H9 (cell line): ENCODE measurements around the gene IRX2. TPM values are rescaled to one million over a fixed set of nuclear protein-coding genes. Genes with fewer than 3 reads are reported as not detected.

ENCODE experiments used
- DNase-seq: peaks from one replicate; pipeline ENCODE4 v3.0.0-alpha.2; 2017
- H2AFZ ChIP-seq: one replicate; pipeline ENCODE4 v1.6.1; 2013; ENCODE audit warnings: mild to moderate bottlenecking, low read length, control low read depth, moderate library complexity
- H2AK5ac ChIP-seq: 2 replicates; pipeline ENCODE4 v1.6.1; 2013; ENCODE audit warnings: low read length, control low read depth, mixed read lengths; ENCODE audit not compliant: insufficient read length
- H2BK120ac ChIP-seq: one replicate; pipeline ENCODE4 v1.6.1; 2013; ENCODE audit warnings: low read depth, mild to moderate bottlenecking, low read length, control low read depth, inconsistent platforms; ENCODE audit not compliant: poor library complexity, severe bottlenecking
- H2BK12ac ChIP-seq: 2 replicates; pipeline ENCODE4 v1.6.1; 2013; ENCODE audit warnings: low read length, control low read depth, mixed read lengths, low read depth; ENCODE audit not compliant: insufficient read length
- H2BK15ac ChIP-seq: 2 replicates; pipeline ENCODE4 v1.6.1; 2013; ENCODE audit warnings: low read depth, low read length, control low read depth
- H2BK20ac ChIP-seq: one replicate; pipeline ENCODE4 v1.6.1; 2013; ENCODE audit warnings: low read depth, mild to moderate bottlenecking, low read length, control low read depth, inconsistent platforms; ENCODE audit not compliant: poor library complexity, severe bottlenecking
- H2BK5ac ChIP-seq: 2 replicates; pipeline ENCODE4 v1.6.1; 2013; ENCODE audit warnings: low read length, control low read depth, mixed read lengths; ENCODE audit not compliant: insufficient read length
- H3K14ac ChIP-seq: 2 replicates; pipeline ENCODE4 v1.6.1; 2013; ENCODE audit warnings: low read length, control low read depth; ENCODE audit not compliant: insufficient read depth
- H3K18ac ChIP-seq: 2 replicates; pipeline ENCODE4 v1.6.1; 2013; ENCODE audit warnings: low read depth, mild to moderate bottlenecking, mixed read lengths, low read length, control low read depth; ENCODE audit not compliant: insufficient read length
- H3K23ac ChIP-seq: 2 replicates; pipeline ENCODE4 v1.6.1; 2013; ENCODE audit warnings: low read length, control low read depth, mixed read lengths, low read depth; ENCODE audit not compliant: insufficient read length
- H3K23me2 ChIP-seq: 2 replicates; pipeline ENCODE4 v1.6.1; 2013; ENCODE audit warnings: low read depth, mild to moderate bottlenecking, mixed read lengths, low read length, control low read depth; ENCODE audit not compliant: insufficient read length, poor library complexity, severe bottlenecking
- H3K27ac ChIP-seq: 2 replicates; pipeline ENCODE4 v1.5.1; 2013; ENCODE audit warnings: low read length, control low read depth, mixed read lengths, low read depth; ENCODE audit not compliant: insufficient read length
- H3K27me3 ChIP-seq: 2 replicates; pipeline ENCODE4 v1.6.1; 2013; ENCODE audit warnings: low read length, control low read depth, inconsistent platforms; ENCODE audit not compliant: insufficient read depth
- H3K4ac ChIP-seq: 2 replicates; pipeline ENCODE4 v1.6.1; 2013; ENCODE audit warnings: low read depth, mild to moderate bottlenecking, control low read depth, inconsistent platforms, low read length, moderate library complexity
- H3K4me1 ChIP-seq: 2 replicates; pipeline ENCODE4 v1.6.1; 2013; ENCODE audit warnings: low read length, control low read depth, inconsistent platforms; ENCODE audit not compliant: insufficient read depth
- H3K4me2 ChIP-seq: 2 replicates; pipeline ENCODE4 v1.6.1; 2013; ENCODE audit warnings: low read length, control low read depth, mixed read lengths; ENCODE audit not compliant: insufficient read length, insufficient read depth
- H3K56ac ChIP-seq: 2 replicates; pipeline ENCODE4 v1.6.1; 2013; ENCODE audit warnings: low read depth, mild to moderate bottlenecking, mixed read lengths, low read length, control low read depth; ENCODE audit not compliant: insufficient read length
- H3K79me1 ChIP-seq: 2 replicates; pipeline ENCODE4 v1.6.1; 2013; ENCODE audit warnings: low read depth, mild to moderate bottlenecking, moderate library complexity, low read length, control low read depth, inconsistent platforms; ENCODE audit not compliant: insufficient read depth, poor library complexity, severe bottlenecking
- H3K79me2 ChIP-seq: 2 replicates; pipeline ENCODE4 v1.6.1; 2013; ENCODE audit warnings: low read length, control low read depth, inconsistent platforms; ENCODE audit not compliant: insufficient read depth
- H3K9ac ChIP-seq: 2 replicates; pipeline ENCODE4 v1.6.1; 2013; ENCODE audit warnings: low read length, control low read depth, mixed read lengths; ENCODE audit not compliant: insufficient read length; ENCODE audit errors: extremely low read depth
- H3K9me3 ChIP-seq: one replicate; pipeline ENCODE4 v1.6.1; 2013; ENCODE audit warnings: low read depth, low read length, inconsistent platforms; ENCODE audit not compliant: control insufficient read depth
- H3T11ph ChIP-seq: one replicate; pipeline ENCODE4 v1.6.1; 2013; ENCODE audit warnings: mild to moderate bottlenecking, low read length, control low read depth, inconsistent platforms
- H4K20me1 ChIP-seq: one replicate; pipeline ENCODE4 v1.6.1; 2013; ENCODE audit not compliant: control insufficient read depth, insufficient read length, insufficient read depth
- H4K5ac ChIP-seq: 2 replicates; pipeline ENCODE4 v1.6.1; 2013; ENCODE audit warnings: low read depth, mild to moderate bottlenecking, mixed read lengths, low read length, control low read depth; ENCODE audit not compliant: insufficient read length
- H4K8ac ChIP-seq: replicated peaks from 2 replicates; pipeline ENCODE4 v1.6.1; 2013; ENCODE audit warnings: low read length, control low read depth, mixed read lengths, low read depth; ENCODE audit not compliant: insufficient read length
- H4K91ac ChIP-seq: 2 replicates; pipeline ENCODE4 v1.6.1; 2013; ENCODE audit warnings: low read depth, mild to moderate bottlenecking, moderate library complexity, mixed read lengths, low read length, control low read depth; ENCODE audit not compliant: insufficient read length
- H3K27ac Mint-ChIP-seq, 3 experiments: 2 replicates in 2 of 3; 3 replicates in 1 of 3; pipeline ENCODE4 v1.8.0; 2020 to 2021; ENCODE audit warnings: mixed read lengths in 3 of 3, mild to moderate bottlenecking in 1 of 3, moderate library complexity in 1 of 3
- H3K27me3 Mint-ChIP-seq: 2 replicates; pipeline ENCODE4 v1.8.0; 2021; ENCODE audit warnings: low read depth, mild to moderate bottlenecking, moderate library complexity, mixed read lengths
- H3K36me3 Mint-ChIP-seq, 3 experiments: 2 replicates in 2 of 3; 3 replicates in 1 of 3; pipeline ENCODE4 v1.8.0; 2020 to 2021; ENCODE audit warnings: low read depth in 3 of 3, mixed read lengths in 3 of 3; ENCODE audit not compliant: insufficient read depth in 1 of 3
- H3K4me1 Mint-ChIP-seq, 2 experiments: 2 replicates each; pipeline ENCODE4 v1.8.0; 2020; ENCODE audit warnings: mixed read lengths in 2 of 2
- H3K4me3 Mint-ChIP-seq, 2 experiments: 2 replicates in 1 of 2; 3 replicates in 1 of 2; pipeline ENCODE4 v1.8.0; 2020 to 2021; ENCODE audit warnings: mild to moderate bottlenecking in 2 of 2, mixed read lengths in 2 of 2, moderate library complexity in 1 of 2
- H3K9me3 Mint-ChIP-seq, 2 experiments: 2 replicates in 1 of 2; 3 replicates in 1 of 2; pipeline ENCODE4 v1.8.0; 2020; ENCODE audit warnings: mild to moderate bottlenecking in 2 of 2, mixed read lengths in 2 of 2, moderate library complexity in 1 of 2
- WGBS: extraction: QIAGEN DNeasy Blood & Tissue Kit; methylation state at CpG from one replicate; pipeline ENCODE4 v1.1.7; 2013; ENCODE audit warnings: missing lambda C conversion rate, low lambda C conversion rate, mixed read lengths; ENCODE audit not compliant: insufficient read length; ENCODE audit errors: extremely low coverage; 5-methylcytosine and 5-hydroxymethylcytosine counted together
- total RNA-seq: library from RNA; stranded (reverse); gene quantifications from 2 replicates; pipeline ENCODE4 v1.2.1, GENCODE V29; 2021
- TF ChIP-seq, protein P1 (sequence below): fragments of 200-600 bp; sonication (generic); conservative IDR thresholded peaks from 3 replicates; pipeline ENCODE4 v1.8.0; 2021; ENCODE audit warnings: antibody characterized with exemption, mild to moderate bottlenecking

IRX2 gene
- total RNA-seq, 1 experiment from 2014 or later: 91.6 TPM

DNA sequence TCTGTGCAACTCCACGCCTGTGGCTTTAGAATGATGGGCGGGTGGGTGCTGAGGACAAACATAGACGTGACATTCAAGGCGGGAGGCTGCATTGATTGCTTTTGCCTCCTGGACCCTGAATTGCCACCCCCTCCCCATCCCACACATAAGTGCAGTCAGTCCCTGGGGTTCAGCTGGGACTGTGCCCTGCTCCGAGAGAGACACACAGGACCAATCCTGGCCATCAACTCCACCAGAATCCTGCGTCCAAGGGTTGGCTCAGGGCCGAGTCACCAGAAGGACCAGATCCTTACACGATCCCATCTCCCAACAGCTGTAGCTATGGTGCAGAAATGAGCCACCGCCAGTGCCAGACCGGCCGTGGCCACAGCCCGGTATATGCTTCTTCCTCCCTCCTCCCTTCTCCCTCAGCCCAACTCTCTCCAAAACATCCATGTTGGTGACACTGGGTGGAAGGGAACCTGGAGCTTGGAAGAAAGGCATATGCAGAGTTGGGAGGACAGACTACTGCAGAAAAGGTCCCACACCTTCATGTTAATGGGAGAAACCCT, 27.4 kb downstream of the IRX2 start:
- H2BK12ac ChIP-seq: no peak overlapping the region
- H3K79me1 ChIP-seq: no peaks in the 10 kb centered on the region
- WGBS: no CpG with 5 or more reads among the region's 12 CpGs

More for the DNA sequence above, 27.4 kb downstream of the IRX2 start:
- Histone ChIP-seq H2AFZ (no peak overlapping the region), H3K79me2 (no peaks in the 10 kb centered on the region), H3K4me1 (no peaks in the 10 kb centered on the region), H3K18ac (no peak overlapping the region), H3K23me2 (no peaks in the 10 kb centered on the region), H3K9ac (no peak overlapping the region), H4K8ac (no peak overlapping the region), H3K4ac (no peak overlapping the region), H2BK15ac (no peak overlapping the region), H2BK120ac (no peak overlapping the region), H2AK5ac (no peak overlapping the region), H4K91ac (no peak overlapping the region), H3K56ac (no peak overlapping the region), H3K27me3 (no peaks in the 10 kb centered on the region), H2BK5ac (no peak overlapping the region), H3T11ph (no peak overlapping the region), H3K4me2 (no peak overlapping the region), H3K9me3 (no peaks in the 10 kb centered on the region), H3K14ac (no peak overlapping the region; the same call in 1 of the 2 replicates), H2BK20ac (no peak overlapping the region), H3K23ac (no peak overlapping the region), H3K27ac (no peak overlapping the region), H4K20me1 (no peaks in the 10 kb centered on the region), H4K5ac (no peak overlapping the region)
- Mint-ChIP-seq H3K27me3 (peaks cover 43% of the 10 kb centered on the region), H3K36me3 (no peaks in the 10 kb centered on the region; a peak in 1 of 7 replicates), H3K9me3 (no peaks in the 10 kb centered on the region), H3K27ac (no peak overlapping the region), H3K4me1 (peaks cover 0 to 4% of the 10 kb centered on the region in 2 experiments; a peak in 1 of 4 replicates), H3K4me3 (no peak overlapping the region)
- TF ChIP-seq, protein P1, sequence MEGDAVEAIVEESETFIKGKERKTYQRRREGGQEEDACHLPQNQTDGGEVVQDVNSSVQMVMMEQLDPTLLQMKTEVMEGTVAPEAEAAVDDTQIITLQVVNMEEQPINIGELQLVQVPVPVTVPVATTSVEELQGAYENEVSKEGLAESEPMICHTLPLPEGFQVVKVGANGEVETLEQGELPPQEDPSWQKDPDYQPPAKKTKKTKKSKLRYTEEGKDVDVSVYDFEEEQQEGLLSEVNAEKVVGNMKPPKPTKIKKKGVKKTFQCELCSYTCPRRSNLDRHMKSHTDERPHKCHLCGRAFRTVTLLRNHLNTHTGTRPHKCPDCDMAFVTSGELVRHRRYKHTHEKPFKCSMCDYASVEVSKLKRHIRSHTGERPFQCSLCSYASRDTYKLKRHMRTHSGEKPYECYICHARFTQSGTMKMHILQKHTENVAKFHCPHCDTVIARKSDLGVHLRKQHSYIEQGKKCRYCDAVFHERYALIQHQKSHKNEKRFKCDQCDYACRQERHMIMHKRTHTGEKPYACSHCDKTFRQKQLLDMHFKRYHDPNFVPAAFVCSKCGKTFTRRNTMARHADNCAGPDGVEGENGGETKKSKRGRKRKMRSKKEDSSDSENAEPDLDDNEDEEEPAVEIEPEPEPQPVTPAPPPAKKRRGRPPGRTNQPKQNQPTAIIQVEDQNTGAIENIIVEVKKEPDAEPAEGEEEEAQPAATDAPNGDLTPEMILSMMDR: no peak
- DNase-seq: peak; percentile 14
